Cardiac muscle cell (in vitro differentiated cells and primary cell): ENCODE measurements around the gene TLX1. TPM values are rescaled to one million over a fixed set of nuclear protein-coding genes. Genes with fewer than 3 reads are reported as not detected.

Source experiments
- DNase-seq, 2 donors: peaks; one replicate each; pipeline versions ENCODE4 v3.0.0 to v3.0.0-alpha.2; 2010 to 2017; ENCODE audit warnings: low read depth in 1 of 2, low spot score in 1 of 2
- H3K27ac ChIP-seq: fragments of 200-600 bp; sonication (generic); 2 replicates; pipeline ENCODE4 v1.5.1; 2016
- H3K27me3 ChIP-seq: fragments of 200-600 bp; sonication (generic); 2 replicates; pipeline ENCODE4 v1.6.0; 2016; ENCODE audit warnings: control low read depth
- H3K36me3 ChIP-seq: fragments of 200-600 bp; sonication (generic); 2 replicates; pipeline ENCODE4 v1.5.1; 2016; ENCODE audit warnings: control low read depth
- H3K4me1 ChIP-seq: fragments of 200-600 bp; sonication (generic); 2 replicates; pipeline ENCODE4 v1.8.1; 2017; ENCODE audit warnings: low read depth, mild to moderate bottlenecking, mixed run types
- H3K4me3 ChIP-seq: fragments of 200-600 bp; sonication (generic); 2 replicates; pipeline ENCODE4 v1.5.1; 2016; ENCODE audit warnings: mild to moderate bottlenecking
- H3K9me3 ChIP-seq: fragments of 200-600 bp; sonication (generic); 2 replicates; pipeline ENCODE4 v1.5.1; 2017; ENCODE audit warnings: low read depth, mild to moderate bottlenecking, control low read depth
- polyA plus RNA-seq: library from polyadenylated mRNA; unstranded; fragments of >200 nt; fragmentation: Nextera tagmentation; extraction: Ambion mirVana; gene quantifications from 2 replicates; pipeline ENCODE4 v1.2.1, GENCODE V29; 2016
- total RNA-seq: library from RNA; depleted of rRNA; stranded (reverse); fragments of >200 nt; gene quantifications from 2 replicates; pipeline ENCODE4 v1.2.3, GENCODE V29; 2016
- TF ChIP-seq, protein P1 (sequence below): IDR thresholded peaks from 2 replicates; pipeline ENCODE4 v1.5.1; 2012; ENCODE audit warnings: low read depth, mild to moderate bottlenecking, low read length

Gene TLX1
- total and polyA plus RNA-seq, 2 experiments from 2014 or later = 1.9 to 2.2 TPM

DNA sequence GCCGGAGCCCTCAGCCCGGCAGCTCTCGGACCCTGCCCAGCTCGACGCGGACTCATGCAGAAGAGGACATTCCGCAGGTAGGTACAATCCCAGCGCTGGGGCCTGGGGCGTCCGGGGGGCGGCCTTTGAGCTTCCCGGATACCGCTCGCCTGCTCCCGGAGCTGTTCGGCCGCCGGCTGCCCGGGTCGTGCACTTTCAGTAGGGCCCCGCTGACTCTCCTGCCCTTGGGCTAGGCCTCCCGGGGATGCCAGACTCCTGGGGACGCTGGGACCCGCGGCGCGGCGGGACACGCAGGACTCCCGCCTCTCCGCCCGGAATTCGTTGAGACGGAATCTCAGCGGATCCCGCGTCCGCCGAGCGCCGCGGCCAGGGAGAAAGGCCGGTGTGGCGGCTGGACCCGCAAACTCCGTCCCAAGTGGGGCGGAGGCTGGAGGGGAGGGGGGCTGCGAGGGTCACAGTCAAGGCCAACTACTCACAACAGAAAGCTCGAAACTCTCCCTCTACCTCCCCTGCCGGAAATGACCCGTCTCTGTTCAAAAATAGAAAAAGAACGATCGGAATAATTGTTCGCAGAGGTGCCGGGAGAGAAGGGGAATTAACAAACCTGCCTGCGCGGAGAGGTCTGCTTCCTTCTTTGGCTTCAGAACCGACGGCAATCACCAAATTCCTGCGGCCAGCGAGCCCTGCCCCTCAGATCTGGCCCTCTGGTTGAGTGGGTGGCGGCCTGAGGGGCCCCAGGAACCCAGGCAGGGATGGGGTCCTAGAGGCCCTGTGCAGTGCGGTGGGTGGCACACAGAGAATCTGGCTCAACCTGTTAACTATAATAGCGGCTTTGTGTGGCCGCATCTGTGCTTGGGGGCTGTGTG, 9.2 kb downstream of the TLX1 start:
- no peak overlapping the region for H3K4me3 ChIP-seq
- H3K27me3 ChIP-seq = peaks cover 100% of the 10 kb centered on the region
- no peak overlapping the region for H3K27ac ChIP-seq
- H3K36me3 ChIP-seq = no peaks in the 10 kb centered on the region
- TF ChIP-seq, protein P1, sequence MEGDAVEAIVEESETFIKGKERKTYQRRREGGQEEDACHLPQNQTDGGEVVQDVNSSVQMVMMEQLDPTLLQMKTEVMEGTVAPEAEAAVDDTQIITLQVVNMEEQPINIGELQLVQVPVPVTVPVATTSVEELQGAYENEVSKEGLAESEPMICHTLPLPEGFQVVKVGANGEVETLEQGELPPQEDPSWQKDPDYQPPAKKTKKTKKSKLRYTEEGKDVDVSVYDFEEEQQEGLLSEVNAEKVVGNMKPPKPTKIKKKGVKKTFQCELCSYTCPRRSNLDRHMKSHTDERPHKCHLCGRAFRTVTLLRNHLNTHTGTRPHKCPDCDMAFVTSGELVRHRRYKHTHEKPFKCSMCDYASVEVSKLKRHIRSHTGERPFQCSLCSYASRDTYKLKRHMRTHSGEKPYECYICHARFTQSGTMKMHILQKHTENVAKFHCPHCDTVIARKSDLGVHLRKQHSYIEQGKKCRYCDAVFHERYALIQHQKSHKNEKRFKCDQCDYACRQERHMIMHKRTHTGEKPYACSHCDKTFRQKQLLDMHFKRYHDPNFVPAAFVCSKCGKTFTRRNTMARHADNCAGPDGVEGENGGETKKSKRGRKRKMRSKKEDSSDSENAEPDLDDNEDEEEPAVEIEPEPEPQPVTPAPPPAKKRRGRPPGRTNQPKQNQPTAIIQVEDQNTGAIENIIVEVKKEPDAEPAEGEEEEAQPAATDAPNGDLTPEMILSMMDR = no peak
- DNase-seq = no peak
- H3K4me1 ChIP-seq = peaks cover 7% of the 10 kb centered on the region
- H3K9me3 ChIP-seq = no peaks in the 10 kb centered on the region

DNA sequence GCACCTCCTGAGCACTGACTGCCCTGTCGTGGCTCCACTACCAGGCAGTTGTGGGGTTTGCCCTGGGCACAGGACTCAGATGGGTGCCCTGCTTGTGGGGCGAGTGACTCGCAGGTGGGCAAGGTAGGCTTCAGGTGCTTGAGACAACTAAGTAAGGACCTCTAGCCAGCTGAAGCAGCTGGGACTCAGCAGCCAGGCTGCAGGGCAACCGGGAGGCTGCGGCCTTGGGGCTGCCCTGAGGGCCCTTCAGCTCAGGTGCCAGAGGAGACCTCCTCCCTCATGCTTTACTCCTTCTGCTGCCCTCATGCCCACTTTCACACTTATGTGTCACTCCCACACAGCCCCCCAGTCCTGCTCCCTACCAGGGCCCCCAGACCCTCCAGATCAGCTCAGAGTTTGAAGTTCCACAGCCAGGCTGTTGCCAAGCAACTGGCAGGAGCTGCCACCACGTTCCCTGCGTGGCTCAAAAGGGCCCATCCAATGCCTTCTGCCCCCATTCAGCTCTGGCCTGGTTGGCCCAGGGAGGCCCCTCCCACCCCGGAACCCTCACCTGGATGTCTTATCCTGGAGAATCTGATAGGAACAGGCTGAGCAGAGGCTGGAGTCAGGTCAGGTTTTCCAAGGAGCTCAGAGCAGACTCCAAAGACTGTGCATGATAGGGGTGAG, 10.0 kb downstream of the TLX1 start:
- H3K9me3 ChIP-seq = no peaks in the 10 kb centered on the region
- no peaks in the 10 kb centered on the region for H3K36me3 ChIP-seq
- TF ChIP-seq, protein P1 = no peak
- peaks cover 100% of the 10 kb centered on the region for H3K27me3 ChIP-seq
- no peak for DNase-seq
- H3K27ac ChIP-seq = no peak overlapping the region
- H3K4me1 ChIP-seq = peaks cover 7% of the 10 kb centered on the region
- no peak overlapping the region for H3K4me3 ChIP-seq

DNA sequence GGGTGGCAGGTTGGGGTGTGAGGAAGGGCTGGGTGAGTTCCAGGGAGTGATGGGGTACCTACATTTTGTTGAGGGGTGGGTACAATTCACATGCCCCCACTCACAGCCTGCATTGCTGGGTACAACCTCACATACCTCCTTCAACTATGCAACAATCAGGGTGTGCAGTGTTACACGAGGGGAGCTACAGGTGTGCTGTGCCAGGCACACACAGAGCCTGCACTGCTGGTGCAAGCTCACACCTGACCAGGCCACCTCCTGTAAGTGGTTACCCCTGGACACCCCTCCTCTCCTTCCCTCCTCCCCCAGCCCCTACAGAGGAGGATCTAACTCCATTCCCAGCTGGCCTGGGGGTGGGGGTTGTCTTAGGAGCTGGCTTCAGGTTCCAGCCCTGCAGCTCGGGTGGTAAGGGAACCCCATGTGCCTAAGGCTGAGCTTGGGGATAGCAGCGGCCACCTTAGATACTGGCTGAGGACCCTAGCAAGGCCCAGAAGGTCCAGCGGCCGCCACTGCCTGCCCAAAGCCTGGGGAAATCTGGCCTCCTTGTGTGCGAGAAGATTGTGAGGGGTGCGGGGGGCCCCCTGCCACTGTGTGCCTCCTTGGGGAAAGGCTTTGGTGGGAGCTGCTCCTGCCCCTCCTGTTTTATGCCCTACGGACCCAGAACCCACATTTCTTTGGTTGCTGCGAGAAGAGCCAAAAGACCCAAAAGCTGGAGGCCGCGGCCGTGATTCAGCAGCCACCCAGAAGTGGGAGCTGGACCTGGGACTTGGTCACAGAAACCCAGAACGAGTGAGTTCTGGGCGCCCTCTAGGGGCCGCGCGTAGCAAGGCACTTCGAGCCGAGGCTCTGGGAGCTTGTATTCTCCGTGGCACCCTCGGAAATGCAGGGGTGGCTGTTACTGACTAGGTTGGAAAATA, 10.8 kb downstream of the TLX1 start:
- peak; percentile 84 to 88 for DNase-seq
- Histone ChIP-seq H3K27ac (no peak overlapping the region), H3K36me3 (no peaks in the 10 kb centered on the region), H3K4me3 (no peak overlapping the region), H3K4me1 (peaks cover 7% of the 10 kb centered on the region), H3K27me3 (peaks cover 100% of the 10 kb centered on the region), H3K9me3 (no peaks in the 10 kb centered on the region)
- TF ChIP-seq, protein P1 = peak; percentile 97

- Histone ChIP-seq H3K27ac (no peak overlapping the region), H3K36me3 (no peaks in the 10 kb centered on the region), H3K4me3 (no peak overlapping the region), H3K27me3 (peaks cover 100% of the 10 kb centered on the region), H3K4me1 (peaks cover 7% of the 10 kb centered on the region), H3K9me3 (no peaks in the 10 kb centered on the region)
- no peak for DNase-seq
- TF ChIP-seq, protein P1 = no peak
Observed at GRCh38 chr10:101142533-101143344, 11.6 kb downstream of the TLX1 start.

DNA sequence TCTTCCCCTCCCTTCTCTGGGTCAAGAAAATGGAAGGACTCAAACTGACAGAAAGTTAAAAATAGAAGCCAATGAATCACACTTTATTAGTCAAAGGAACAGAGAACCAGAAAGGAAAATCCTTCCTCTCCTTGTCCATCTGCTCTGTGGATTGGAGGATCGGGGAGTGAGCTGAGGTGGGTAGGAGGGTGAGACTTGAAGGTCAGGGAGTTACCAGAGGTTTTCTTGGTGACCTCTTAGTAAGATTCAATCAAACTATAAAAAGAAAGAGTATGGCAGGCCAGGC, 12.2 kb downstream of the TLX1 start:
- Histone ChIP-seq H3K4me3 (no peak overlapping the region), H3K36me3 (no peaks in the 10 kb centered on the region), H3K9me3 (no peaks in the 10 kb centered on the region), H3K4me1 (peaks cover 7% of the 10 kb centered on the region), H3K27me3 (peaks cover 100% of the 10 kb centered on the region), H3K27ac (no peak overlapping the region)
- TF ChIP-seq, protein P1 = no peak
- DNase-seq = no peak
